ENCODE data around the gene ABCD2.
"Not testable (repeated sequence)": the region's sequence is repeated elsewhere in the genome, so short reads cannot be mapped to it uniquely, and the experiment has no call there.

Gene ABCD2

DNA sequence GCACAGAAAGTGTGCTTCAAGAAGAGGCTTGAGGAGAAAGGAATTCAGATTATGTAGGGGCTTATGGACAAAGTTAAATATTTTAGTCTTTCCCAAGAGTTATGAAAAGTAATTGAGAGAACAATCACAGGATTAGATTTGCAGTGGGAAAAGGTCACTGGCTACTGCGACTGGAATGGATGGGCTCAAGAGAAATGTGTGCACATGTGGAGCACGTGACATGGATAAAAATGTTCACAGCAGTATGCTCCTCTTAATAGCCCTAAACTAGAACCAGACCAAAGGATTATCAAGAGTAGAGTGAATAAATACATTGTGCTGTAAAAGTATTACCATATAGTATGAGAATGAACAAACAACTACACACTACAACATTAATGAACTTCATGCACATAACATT, 78.1 kb downstream of the ABCD2 start:
- no peak for DNase-seq (ENCODE audit: low read depth in 2 of 2, low spot score in 1 of 2)

DNA sequence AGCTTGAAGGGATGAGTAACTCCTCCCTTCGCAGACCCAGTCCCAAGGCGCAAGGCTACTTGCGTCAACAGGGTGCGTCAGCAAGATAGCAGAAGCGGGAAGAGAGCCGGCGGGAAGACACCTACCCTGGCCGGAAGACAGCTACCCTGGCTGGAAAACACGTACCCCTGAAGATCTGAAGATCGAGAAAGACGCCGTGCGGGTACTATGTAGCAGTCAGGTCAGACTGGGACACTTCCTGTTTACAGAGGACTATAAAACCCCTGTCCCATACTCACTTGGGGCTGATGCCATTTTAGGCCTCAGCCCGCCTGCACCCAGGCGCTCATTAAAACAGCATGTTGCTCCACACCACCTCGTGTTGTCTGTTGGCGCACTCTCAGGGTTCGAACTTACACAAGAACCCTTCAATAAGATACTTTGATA, 80.9 kb downstream of the ABCD2 start:
- DNase-seq (ENCODE audit: low read depth in 2 of 2, low spot score in 1 of 2): no peak

DNA sequence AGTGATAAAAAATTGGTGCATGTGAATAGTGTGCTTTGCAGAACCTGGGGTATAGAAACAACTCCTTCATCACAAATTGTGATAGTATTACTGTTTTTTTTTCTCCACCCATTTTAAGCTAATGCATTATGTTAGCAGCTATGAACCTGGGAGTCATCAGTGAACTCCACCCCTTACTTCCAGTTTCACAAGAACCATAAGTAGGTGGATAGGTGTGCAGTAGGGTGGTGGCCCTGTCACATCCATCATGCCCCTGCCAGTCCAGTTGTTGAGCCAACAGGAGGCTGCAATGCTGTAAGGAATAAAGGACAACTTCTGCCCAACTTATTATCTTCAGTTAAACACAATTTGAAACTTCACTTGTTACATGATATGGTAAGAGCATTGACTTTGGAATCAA, 85.7 kb downstream of the ABCD2 start:
- DNase-seq (ENCODE audit: low read depth in 2 of 2, low spot score in 1 of 2): no peak

DNA sequence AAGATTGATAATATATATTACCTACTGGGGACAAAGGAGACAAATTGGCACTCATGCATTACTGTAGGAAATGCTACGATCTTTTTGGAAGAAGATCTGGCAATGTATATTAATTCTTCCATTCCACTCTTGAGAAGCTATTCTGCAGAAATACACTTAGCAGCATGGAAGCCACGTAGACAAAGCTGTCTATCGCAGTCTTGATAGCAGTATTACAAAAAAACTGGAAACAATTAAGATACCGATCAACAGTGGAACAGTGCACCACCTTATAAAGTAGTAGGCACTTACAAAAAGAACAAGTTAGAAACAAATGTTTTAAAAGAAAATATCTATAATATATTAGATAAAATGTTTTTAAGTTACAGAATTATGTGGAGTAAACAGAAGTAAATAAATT, 87.2 kb downstream of the ABCD2 start:
- no peak for DNase-seq (ENCODE audit: low read depth in 2 of 2, low spot score in 1 of 2)

DNA sequence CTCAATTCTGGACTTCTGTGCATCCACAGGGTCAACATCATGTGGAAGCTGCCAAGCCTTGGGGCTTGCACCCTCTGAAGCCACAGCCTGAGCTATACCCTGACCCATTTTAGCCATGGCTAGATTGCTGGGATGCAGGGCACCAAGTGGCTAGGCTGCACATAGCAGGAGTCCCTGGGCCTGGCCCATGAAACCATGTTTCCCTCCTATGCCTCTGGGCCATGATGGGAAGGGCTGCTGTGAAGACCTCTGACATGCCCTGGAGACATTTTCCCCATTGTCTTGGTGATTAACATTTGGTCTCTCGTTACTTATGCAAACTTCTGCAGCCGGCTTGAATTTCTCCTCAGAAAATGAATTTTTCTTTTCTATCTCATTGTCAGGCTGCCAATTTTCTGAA, 92.6 kb downstream of the ABCD2 start:
- DNase-seq (ENCODE audit: low read depth in 2 of 2, low spot score in 1 of 2): no peak

DNA sequence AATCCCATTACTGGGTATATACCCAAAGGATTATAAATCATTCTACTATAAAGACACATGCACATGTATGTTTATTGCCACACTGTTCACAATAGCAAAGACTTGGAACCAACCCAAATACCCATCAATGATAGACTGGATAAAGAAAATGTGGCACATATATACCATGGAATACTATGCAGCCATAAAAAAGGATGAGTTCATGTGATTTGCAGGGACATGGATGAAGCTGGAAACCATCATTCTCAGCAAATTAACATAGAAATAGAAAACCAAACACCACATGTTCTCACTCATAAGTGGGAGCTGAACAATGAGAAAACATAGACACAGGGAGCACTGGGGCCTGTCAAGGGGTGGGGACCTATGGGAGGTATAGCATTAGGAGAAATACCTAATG, 97.4 kb downstream of the ABCD2 start:
- not testable (repeated sequence) for DNase-seq (ENCODE audit: low read depth in 2 of 2, low spot score in 1 of 2)

DNA sequence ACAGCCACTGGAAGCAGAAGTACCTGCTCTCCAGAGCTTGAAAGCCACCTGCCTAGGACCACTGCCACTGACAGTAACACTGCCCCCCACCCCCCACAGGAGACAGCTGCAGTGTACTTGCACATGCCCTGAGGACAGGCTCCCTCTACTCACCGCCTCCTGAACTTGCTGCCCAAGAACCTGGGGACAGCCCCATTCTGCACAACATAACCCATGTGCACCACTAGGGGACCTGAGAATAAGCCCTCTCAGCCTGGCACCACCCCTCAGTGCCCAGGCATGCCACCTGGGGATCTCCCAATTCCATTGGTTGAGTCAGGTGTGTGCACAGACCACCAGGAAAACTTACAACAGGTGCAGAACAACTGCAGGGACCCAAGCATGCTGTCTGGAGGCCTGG, 109.6 kb downstream of the ABCD2 start:
- no peak for DNase-seq (ENCODE audit: low read depth in 2 of 2, low spot score in 1 of 2)

DNA sequence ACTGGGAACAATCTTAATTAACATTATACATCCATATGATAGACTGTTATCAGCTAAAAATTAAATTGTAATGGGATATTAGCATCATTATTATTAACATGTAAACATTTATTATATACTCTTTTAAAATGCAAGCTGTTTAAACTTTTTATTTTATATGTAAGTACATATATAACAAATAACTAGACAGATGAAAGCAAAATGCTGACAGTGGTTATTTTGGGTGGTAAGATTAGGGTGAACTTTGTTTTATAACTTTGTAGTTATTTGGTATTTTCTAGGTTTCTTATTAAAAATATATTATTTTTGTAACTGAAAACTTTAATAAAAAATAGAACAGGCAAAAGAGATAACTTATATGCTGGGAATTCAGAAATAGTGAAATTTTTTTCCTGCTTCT, 114.0 kb downstream of the ABCD2 start:
- no peak for DNase-seq (ENCODE audit: low read depth in 2 of 2, low spot score in 1 of 2)

DNA sequence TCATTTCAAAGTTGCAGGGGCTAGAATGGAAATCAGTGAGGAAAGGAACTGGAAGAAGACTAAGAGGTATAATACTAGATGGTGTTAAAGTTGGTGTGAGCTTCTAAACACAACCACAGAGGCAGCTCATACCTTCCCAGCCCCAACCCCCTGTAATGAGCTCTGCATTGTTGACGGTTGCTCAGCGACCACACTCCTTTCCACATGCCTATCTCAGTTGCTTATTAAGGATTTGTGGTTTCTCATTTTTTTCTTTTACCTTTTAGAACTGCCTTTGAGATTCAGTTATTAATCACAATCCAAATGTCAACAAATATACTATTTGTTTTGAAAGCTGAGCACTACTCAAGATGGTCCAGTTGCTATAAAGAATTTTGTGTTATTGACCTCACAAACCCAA, 114.6 kb downstream of the ABCD2 start:
- DNase-seq (ENCODE audit: low read depth in 2 of 2, low spot score in 1 of 2): no peak

DNA sequence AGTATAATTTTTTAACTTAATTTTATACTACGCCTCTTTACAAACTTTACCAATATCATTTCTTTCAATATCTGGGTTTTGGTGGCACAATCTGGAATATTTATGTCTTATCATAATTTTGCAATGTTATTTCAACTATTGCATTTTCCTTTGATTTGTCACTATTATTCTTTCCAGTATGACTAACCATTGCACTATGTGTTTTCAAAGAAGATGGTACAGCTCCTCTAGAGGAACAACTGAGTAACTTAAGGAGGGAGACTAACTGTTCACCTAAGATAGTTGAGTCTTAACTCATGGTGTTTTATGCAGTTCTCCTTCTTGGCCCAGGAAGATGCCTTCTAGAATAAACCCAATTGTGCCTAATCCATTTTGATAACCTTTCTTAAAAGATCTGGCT, 116.2 kb downstream of the ABCD2 start:
- no peak for DNase-seq (ENCODE audit: low read depth in 2 of 2, low spot score in 1 of 2)

DNA sequence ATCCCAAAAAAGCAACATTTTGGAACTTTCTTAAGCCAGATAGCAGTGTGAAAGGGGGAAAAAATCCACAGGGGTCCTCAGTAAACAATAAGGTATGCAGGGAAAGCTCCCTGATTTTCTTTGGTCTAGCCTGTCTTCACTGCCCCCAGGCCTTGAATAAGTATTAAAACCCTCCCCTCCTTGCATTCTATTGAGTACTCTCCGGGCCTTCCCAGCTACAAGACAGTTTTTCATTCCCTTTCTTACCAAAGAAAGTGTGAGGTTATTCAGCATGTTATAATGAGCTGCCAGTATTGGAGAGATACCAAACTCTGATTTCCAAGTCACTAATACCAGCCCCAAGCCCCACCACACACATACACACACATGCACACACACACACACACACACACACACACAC, 116.9 kb downstream of the ABCD2 start:
- DNase-seq (ENCODE audit: low read depth in 2 of 2, low spot score in 1 of 2): no peak

Data from stimulated activated CD8-positive, alpha-beta memory T cell treated with anti-CD3 and anti-CD28 coated beads, Interleukin-4, amount 100 ng/mL, for 1 hour (primary cell).